NCI-H128 (cell line): ENCODE measurements around the gene OR2V2.

Experiments
- DNase-seq: peaks from one replicate; lab custom pipeline; 2025; ENCODE audit not compliant: unreplicated experiment; lab: John Stamatoyannopoulos, UW

OR2V2 gene

GRCh38 chr5:181205761-181206649 lies 58.6 kb downstream of the OR2V2 start:
- no peak for DNase-seq

GRCh38 chr5:181207214-181207959 lies 60.0 kb downstream of the OR2V2 start:
- DNase-seq: no peak

- no peak for DNase-seq
These were observed 60.5 kb downstream of the OR2V2 start for GRCh38 chr5:181207960-181208253.
